Non-pigmented ciliary epithelial cell (primary cell): ENCODE results near the gene MFGE8.
"Not testable (repeated sequence)": the region's sequence is repeated elsewhere in the genome, so short reads cannot be mapped to it uniquely, and the experiment has no call there.

Experiments
- DNase-seq: peaks from one replicate; pipeline ENCODE4 v3.0.0-alpha.2; 2010; ENCODE audit warnings: low read depth

The MFGE8 gene, protein sequence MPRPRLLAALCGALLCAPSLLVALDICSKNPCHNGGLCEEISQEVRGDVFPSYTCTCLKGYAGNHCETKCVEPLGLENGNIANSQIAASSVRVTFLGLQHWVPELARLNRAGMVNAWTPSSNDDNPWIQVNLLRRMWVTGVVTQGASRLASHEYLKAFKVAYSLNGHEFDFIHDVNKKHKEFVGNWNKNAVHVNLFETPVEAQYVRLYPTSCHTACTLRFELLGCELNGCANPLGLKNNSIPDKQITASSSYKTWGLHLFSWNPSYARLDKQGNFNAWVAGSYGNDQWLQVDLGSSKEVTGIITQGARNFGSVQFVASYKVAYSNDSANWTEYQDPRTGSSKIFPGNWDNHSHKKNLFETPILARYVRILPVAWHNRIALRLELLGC

DNA sequence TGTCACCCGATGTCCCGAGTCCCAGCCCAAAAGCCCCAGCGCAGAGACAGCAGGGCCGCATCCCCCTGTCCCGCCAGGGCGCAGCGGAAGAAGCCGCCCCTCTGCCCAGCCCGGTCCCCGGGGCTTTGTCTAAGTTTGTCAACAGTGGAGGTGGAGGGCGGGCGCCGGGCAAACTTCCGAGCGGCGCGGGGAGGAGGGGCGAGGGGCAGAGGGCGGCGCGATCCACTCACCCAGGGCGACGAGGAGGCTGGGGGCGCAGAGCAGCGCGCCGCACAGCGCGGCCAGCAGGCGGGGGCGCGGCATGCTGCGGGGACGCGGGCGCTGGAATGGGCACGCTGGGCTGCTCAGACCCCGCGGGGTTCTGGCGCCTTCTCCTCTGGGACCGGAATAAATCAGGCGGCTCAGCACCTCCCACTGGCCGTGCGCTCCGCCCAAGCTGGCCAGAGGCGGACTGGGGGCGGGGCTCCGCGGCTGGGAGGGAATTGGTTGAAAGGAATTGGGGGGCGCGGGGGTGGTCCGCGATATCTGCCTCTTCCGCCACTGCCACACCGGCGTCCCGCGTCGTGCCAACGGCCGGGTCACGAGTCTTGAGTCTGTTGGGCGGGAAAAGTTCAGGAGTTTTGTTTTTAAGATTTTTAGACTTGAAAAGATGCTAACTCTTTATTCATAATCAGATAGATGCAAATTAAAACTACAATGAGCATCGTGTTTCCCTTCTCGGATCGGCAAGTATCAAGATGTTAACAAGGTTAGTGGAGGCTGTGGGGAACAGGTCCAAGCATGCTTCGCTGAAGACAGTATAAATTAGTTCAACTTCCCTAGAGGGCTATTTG lies at the start of gene MFGE8:
MFGE8 (minus strand) TSS at position 363 of the 833 bp plus-strand sequence; CDS start at position 303, 60 bp downstream.
- no peak for DNase-seq

GRCh38 chr15:88959445-88959844 lies 46.3 kb upstream of the MFGE8 start:
- DNase-seq = no peak

DNA sequence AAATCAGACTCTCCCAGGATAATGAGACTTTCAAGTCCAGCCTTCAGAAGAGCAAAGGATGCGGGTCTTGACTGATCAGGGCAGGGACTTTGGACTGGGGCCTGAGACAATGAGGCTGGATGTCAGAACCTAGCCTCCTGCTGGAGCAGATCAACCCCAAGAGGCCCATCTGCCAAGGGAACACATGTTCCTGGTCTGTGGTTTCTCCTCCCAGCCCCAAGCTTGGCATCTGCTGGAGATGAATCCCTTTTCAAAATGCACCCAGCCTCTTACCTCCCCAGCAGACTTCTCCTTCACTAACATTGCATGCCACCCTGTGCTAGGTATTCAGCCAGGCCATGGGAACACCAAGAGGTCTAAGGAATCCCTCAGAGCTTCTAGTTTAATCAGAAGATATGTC lies 43.7 kb upstream of the MFGE8 start:
- no peak for DNase-seq

DNA sequence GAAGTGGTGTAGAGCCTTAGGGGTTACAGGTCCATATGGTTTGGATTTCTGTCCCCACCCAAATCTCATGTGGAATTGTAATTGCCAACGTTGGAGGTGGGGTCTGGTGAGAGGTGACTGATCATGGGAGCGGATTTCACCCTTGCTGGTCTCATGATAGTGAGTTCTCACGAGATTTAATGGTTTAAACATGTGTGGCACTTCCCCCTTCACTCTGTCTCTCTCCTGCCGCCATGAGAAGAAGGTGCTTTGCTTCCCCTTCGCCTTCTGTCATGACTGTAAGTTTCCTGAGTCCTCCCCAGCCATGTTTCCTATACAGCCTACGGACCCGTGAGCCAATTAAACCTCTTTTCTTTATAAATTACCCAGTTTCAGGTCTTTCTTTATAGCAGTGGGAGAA lies 43.1 kb upstream of the MFGE8 start:
- no peak for DNase-seq

- DNase-seq = no peak
Observed at GRCh38 chr15:88954431-88955277, 41.5 kb upstream of the MFGE8 start.

DNA sequence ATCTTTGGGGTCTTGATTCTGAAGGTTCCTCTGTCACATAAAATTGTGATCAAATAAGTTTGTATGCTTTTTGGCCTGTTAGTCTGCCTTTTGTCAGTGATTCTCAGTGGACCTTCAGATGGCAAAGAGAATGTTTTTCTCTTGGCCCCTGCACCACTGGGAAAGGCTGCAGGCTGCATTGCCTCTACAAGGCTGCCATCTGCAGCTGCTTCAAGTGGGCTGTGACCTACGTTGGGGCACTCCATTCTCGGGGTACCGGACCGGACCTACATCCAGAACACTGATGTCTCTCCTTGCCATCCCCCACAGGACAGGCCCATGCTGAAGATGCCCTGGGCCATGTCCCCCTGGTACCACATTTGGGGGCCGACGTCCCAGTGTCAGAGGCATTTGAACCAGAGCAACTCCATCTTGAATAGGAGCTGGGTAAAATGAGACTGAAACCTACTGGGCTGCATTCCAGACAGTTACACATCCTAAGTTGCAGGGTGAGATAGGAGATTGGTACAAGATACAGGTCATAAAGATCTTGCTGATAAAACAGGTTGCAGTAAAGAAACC lies 37.5 kb upstream of the MFGE8 start:
- no peak for DNase-seq

GRCh38 chr15:88949734-88950400 lies 36.7 kb upstream of the MFGE8 start:
- no peak for DNase-seq

GRCh38 chr15:88940110-88940675 lies 27.0 kb upstream of the MFGE8 start:
- no peak for DNase-seq

GRCh38 chr15:88939486-88939806 lies 26.3 kb upstream of the MFGE8 start:
- DNase-seq = no peak

- no peak for DNase-seq
Observed at GRCh38 chr15:88938802-88939485, 25.8 kb upstream of the MFGE8 start.

GRCh38 chr15:88934449-88934848 lies 21.3 kb upstream of the MFGE8 start:
- not testable (repeated sequence) for DNase-seq

- DNase-seq = no peak
Observed at GRCh38 chr15:88932875-88933330, 19.7 kb upstream of the MFGE8 start.

- no peak for DNase-seq
Observed at GRCh38 chr15:88932271-88932874, 19.2 kb upstream of the MFGE8 start.

GRCh38 chr15:88930579-88930978 lies 17.4 kb upstream of the MFGE8 start:
- DNase-seq = no peak

DNA sequence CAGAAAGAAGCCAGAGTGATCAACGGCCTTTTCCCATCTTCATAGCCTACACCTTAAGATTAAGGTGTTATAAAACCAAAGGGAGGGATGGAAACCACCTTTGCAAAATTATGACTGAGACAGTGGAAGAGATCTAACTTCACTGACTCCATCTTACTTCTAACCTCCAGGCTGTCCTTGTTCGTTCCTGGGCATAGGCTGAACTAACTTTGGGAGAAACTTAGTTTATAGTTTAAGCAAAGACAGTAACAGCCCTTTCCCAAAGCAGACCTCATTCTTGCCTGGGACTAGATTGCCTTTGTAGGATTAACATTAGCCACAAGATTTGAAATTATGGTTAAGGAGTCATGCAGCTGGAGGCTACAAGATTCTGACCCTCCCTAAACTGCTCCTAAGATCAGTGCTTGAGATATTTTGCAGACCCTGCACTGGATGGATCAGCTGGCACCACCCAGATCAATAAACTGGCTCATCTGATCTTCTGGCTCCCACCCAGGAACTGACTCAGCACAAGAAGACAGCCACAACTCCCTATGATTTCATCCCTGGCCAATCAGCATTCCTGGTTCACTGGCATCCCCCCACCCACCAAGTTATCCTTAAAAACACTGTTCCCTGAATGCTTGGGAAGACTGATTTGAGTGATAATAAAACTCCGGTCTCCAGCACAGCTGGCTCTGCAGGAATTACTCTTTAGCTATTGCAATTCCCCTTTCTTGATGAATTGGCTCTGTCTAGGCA lies 16.3 kb upstream of the MFGE8 start:
- not testable (repeated sequence) for DNase-seq

DNA sequence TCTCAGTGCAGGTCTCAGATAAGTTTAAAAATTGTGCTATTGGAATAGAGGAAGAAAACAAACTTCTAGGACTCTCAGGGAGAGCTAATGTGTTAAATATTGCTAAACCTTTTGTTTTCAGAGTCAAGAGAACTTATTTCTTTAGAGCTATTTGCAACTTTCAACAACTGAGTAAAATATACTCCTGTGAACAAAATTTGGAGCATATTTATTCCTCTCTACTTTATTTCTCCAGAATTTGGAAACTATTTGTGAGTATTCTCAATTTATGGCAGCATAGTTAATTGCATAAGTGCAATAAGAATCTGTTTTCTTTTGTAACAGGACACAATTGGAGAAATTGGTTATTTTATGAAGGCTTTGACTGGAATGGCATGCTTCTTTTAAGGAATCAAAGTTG lies 15.0 kb upstream of the MFGE8 start:
- DNase-seq = not testable (repeated sequence)

DNA sequence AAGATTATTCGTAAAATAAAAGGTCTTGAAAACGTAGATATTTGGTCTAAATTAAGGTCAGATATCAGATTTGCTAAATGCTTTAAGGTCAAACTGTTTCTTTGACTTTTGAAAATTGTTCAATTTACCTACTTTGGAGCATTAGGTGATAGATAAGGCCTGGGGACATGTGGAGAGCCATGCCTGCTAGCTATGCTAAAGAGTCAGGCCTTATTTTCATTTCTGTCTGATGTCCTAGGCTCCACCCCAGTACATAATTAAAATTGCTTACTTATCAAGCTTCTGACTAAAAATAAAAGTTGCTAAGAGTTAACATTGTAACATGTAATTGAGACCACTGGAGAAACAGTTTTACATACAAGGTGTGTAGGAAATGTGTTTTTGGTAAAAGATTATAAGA lies 12.5 kb upstream of the MFGE8 start:
- DNase-seq = not testable (repeated sequence)

GRCh38 chr15:88920892-88921435 lies 7.8 kb upstream of the MFGE8 start:
- not testable (repeated sequence) for DNase-seq
